Fibroblast of skin of scalp (primary cell): Measurements from ENCODE around the gene SUPT20H.

ENCODE experiments used
- DNase-seq: peaks from one replicate; pipeline ENCODE4 v3.0.0-alpha.2; 2013

SUPT20H gene

DNA sequence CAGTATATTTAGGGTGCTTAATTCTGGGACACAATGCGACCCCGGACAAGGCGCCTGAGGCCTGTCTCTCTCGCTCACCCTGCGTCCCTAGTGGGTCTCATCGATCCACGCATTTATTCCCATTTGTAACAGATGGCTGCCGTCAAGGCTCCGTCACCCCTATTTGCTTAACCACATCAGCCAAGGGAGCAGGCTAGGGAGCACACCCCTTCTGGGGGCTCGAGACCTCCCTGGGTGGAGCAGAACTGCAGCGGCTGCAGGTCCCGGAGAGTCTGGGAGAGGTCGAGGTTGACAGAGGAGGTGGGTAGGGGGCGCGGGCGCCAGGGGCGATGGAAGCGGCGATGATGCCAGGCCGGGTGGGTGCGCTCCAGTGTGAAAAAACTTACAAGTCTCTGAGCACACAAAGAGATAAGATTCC lies 60.9 kb downstream of the SUPT20H start:
- DNase-seq: peak; percentile 3

DNA sequence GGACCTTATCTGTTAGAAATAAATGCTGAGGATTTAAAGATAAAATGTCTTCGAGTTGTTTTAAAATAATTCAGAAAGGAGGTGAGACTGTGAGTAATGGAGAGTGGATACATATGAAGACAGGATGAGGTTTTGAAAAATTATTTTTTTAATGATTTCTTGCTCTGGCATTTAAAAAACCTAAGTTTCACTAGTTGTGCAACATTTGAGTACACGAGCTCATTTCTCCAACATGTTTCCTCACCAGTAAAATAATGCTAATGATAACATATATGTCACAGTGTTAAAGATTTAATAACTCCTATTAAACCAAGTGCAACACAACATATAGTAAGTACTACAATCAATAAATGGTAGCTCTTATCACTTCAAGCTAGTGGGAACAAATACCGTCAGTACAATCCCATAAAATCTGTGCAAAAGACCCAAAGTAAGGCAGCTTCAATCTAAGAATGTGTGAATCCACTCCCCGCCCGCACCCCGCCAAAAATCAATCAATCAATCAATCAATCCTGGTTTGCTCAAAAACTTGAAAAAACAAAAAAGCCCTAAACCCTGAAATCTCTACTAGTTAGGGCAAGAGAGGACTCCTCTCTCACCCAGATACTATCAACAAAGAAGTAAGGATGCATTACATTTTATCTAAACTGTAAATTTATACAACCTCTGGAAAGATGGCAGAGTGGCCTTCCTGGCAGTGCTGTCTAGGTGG lies 61.6 kb downstream of the SUPT20H start:
- peak; percentile 9 for DNase-seq

DNA sequence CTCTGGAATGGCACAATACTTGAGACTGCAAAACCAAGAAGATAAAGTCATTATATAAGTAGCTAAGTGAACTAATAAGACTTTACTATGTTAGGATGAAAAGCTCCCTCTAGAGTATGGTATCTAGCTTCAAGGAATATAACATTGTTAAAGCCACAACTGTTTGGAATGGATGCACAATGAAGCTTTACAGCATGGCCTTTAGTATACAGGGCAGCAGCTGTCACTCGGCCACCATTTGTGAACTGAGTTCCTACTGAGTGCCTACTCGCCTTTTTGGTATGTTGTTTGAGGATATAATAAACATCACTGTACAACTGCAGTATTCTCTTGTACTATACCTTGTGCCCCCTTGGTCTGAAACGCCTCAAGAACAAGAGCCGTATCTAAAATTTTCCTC lies 67.1 kb downstream of the SUPT20H start:
- DNase-seq: no peak

DNA sequence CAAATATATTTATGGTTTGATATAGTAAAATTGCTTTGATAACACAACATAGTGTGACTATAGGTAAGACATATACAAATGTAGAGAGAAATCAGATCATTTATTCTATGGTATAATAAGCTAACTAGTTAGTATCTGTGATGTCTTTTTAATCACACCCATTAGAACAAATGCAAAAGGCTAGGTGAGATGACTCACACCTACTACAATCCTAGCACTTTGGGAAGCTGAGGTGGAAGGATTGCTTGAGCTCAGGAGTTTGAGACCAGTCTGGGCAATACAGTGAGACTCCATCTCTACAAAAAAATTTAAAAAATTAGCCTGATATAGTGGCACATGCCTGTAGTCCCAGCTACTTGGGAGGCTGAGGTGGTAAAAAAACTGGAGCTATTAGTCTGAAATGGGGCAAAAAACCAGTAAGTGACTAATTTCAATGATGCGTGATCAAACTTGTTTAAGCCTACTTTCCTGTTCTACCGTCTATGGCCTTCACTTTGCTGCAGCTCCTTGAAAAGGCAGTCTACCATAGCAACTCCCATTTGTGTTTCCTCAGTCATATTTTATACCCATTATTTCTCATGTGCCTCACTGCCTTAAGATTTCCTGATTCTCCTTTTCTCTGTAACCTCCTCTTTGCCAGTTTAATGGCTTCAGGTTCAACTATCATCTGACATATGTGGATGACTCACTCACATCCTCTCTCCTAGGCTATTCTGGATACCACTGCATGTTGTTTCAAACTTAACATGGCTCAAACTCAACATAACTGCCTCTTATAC lies 72.8 kb downstream of the SUPT20H start:
- DNase-seq: no peak

DNA sequence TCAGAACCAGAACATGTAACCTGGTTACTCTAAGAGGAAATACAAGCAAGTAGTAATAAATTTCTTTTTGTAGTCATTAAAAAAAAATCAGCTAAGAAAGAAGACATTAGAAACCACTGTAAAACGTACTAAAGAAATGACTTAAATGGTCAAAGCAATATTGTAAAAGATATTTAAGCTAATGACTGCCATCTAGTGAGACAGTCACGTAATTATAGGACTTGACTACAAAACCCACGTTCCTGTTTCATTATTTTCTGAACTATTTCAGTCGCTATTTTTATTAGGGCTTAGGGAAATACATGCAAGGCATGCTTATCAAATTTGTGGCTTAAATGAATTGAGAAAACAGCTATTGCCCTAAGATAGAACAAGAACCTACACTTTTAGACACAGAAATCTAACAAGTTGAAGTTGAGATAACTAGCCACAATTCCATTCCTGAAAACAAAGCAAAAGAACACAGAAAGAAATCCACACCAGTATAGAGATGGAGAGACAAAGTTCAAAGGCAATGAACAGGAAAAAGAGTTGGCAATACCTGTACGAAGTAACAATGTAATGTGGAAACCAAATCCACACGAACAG lies 78.2 kb downstream of the SUPT20H start:
- DNase-seq: peak; percentile 53

DNA sequence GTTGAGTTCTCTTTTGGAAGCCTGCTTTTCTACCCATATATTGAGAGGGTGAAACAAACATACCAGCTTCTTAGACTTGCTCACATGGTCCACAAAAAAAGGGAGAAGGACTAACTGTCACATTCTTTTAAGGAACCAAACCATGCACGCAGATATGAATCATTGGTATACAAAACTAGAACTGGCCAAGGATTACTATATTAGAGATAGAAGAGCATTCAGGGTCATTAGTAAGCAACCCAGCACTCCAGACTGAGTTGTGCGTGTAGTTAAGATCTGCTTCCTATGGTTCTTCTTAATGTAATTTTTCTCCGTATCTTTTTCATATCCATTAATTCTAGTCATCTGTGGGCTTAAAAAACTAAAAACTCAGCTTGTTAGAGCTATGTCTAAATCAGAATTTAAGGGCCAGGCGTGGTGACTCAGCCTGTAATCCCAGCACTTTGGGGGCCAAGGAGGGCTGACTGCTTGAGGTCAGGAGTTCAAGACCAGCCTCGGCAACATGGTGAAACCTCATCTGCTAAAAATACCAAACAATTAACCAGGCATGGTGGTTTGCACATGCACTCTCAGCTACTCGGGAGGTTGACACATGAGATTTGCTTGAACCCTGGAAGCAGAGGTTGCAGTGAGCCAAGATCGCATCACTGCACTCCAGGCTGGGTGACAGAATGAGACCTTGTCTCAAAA lies 80.0 kb downstream of the SUPT20H start:
- DNase-seq: peak; percentile 6

DNA sequence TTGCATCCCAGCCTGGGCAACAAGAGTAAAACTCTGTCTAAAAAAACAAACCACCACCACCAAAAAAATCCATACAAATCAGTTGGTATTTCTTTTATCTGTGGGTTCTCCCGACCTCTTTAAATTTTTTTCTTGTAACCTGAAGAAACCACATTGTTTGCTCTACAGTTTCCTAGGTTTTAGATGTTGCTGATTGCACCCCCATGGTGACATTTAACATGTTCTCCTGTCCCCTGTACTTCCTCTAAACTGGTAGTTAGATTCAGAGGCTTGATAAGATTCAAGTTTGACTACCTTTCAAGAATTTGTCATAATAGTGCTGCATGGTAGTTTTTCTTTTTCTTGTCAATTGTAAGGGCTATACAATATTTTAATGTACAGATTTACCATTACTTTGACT lies 84.3 kb downstream of the SUPT20H start:
- no peak for DNase-seq

DNA sequence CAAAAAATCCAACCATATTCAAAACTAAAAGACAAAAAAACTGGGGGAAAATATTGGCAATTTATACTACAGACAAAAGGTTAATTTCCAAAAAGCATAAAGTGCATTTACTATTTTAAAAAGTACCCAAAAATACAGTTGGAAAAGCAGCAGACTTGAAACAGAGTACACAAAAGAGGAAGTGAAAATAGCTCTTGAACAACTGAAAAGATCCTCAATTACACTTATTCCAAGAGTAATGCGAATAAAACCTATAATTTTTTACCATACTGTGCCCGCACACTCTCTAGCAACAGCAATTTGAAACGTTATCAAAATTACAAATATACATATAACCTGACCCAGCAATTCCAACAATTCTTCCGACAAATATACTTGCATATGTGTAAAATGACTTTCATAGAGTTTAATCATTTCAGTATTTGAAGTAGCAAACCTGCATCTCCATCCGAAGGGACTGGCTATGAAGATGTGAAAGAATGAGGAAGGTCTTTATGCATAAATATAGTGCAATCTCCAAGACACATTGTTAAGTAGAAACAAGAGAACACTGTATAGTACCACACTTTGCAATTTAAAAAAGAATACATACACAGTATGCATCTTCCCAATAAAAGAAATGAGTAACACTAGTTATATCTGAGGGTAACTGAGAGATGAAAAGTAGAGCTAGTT lies 85.7 kb downstream of the SUPT20H start:
- no peak for DNase-seq

DNA sequence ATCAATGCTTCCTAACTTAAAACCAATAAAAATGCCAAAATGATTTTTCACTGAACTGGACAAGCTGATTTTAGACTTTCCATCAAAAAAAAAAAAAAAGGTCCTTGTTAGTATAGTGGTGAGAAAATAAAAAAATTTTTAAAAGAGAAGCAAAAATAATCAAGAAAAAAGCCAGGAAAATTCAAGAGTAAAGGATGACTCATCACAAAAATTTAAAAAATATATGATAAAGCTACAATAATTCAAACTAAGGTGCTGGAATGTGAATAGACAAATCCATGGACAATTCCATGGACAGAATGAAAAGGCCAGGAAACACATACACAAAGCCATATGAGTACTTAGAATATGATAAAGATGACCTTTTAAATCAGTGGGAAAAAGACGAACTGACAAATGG lies 86.5 kb downstream of the SUPT20H start:
- DNase-seq: no peak

DNA sequence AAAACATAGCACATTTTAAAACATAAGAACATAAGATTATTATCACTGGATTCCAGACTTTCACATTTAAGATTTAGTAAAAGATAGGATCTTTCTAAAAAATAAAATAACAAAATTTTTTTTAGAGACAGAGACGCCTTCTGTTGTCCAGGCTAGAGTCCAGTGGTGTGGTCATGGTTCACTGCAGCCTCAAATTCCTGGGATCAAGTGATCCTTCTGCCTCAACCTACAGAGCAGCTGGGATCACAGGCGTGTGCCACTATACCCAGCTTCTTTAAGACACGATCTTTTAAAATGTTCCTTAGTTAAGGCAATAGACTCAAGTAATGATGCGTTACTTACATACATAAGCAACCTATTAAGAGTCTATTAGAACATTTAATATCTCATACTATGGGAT lies 93.1 kb downstream of the SUPT20H start:
- no peak for DNase-seq

DNA sequence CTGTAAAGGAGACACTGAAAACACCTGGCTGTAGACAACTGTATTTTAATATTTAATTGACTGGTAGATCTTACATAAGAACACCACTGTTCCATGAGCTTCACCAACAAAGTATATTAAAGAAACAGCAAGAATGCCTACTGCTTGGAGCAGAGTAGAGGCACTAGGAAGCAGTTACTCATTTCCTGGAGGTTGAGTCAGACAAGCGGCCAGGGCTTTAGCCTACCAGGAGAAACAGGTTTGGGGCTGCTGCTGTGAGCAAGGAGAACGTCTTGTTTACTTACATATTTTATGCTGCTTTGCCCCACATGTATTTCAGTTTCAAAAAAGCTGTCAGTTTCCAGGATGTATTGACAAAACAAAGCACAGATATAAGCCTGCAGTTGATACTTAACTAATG lies 93.7 kb downstream of the SUPT20H start:
- DNase-seq: peak; percentile 54

DNA sequence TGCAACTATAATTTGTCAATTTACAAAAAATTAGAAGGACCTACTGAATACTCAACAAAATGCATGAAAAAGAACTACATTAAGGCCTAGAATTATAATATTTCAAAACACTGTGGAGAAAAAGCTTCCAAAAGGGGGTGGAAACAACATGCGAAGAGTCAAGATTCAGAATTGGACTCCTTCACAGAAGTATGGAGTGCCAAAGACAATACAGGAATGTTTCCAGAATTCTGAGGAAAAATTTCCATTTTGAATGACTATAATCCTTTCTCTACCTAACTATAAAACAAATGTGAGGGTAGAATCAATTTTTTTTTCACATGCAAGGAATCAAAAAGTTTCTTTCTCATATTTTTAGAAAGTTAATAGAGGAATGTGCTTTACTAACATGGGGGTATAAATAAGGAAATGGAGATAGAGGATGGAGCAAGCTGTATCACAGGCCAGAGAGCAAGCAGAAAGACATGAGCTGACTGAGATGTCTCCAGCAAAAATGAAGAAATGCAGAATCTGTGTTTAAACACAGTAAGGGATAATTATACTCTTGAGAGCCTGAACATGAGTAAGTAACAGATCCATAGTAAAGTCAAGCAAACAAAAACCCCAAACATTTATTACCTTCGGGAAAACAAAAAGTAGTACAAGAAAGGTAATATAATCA lies 99.9 kb downstream of the SUPT20H start:
- no peak for DNase-seq
